Neural cell (in vitro differentiated cells): Measurements from ENCODE around the gene CCDC77. TPM values are rescaled to one million over a fixed set of nuclear protein-coding genes. Genes with fewer than 3 reads are reported as not detected.

Experiments used
- H2AFZ ChIP-seq: fragments of 200-600, 300-800 bp; sonication (generic), shearing (Covaris generic); 2 replicates; pipeline ENCODE4 v1.6.0; 2014; ENCODE audit warnings: low read depth, mild to moderate bottlenecking, antibody characterized with exemption, low read length, moderate library complexity
- H3F3A ChIP-seq: fragments of 200-600 bp; shearing (Covaris generic); 2 replicates; pipeline ENCODE4 v1.6.1; 2016; ENCODE audit warnings: mild to moderate bottlenecking, moderate library complexity, mixed read lengths, antibody characterized with exemption, low read length; ENCODE audit not compliant: insufficient read depth, poor library complexity, severe bottlenecking
- H3K27ac ChIP-seq: fragments of 200-600, 300-800 bp; sonication (generic), shearing (Covaris generic); 2 replicates; pipeline ENCODE4 v1.5.1; 2014; ENCODE audit warnings: mild to moderate bottlenecking, low read length, moderate library complexity
- H3K27me3 ChIP-seq: fragments of 300-800, 200-600 bp; sonication (generic), shearing (Covaris generic); 2 replicates; pipeline ENCODE4 v1.6.0; 2014; ENCODE audit warnings: mild to moderate bottlenecking, low read depth, low read length, moderate library complexity; ENCODE audit not compliant: insufficient read depth
- H3K36me3 ChIP-seq: fragments of 300-800, 200-600 bp; sonication (generic), shearing (Covaris generic); 2 replicates; pipeline ENCODE4 v1.5.1; 2014; ENCODE audit warnings: mild to moderate bottlenecking, antibody characterized with exemption, low read length, moderate library complexity; ENCODE audit not compliant: insufficient read depth
- H3K4me2 ChIP-seq: fragments of 300-800, 200-600 bp; sonication (generic), shearing (Covaris generic); 2 replicates; pipeline ENCODE4 v1.6.0; 2014; ENCODE audit warnings: mild to moderate bottlenecking, low read length
- H3K4me3 ChIP-seq: fragments of 300-800, 200-600 bp; sonication (generic), shearing (Covaris generic); 2 replicates; pipeline ENCODE4 v1.5.1; 2014; ENCODE audit warnings: mild to moderate bottlenecking, low read length, moderate library complexity
- H3K79me2 ChIP-seq: fragments of 200-600 bp; shearing (Covaris generic); replicated peaks from 2 replicates; pipeline ENCODE4 v1.6.0; 2014; ENCODE audit warnings: mild to moderate bottlenecking, low read length, moderate library complexity; ENCODE audit not compliant: insufficient read depth
- H3K9ac ChIP-seq: fragments of 300-800, 200-600 bp; sonication (generic), shearing (Covaris generic); 2 replicates; pipeline ENCODE4 v1.6.1; 2016; ENCODE audit warnings: mild to moderate bottlenecking, low read length, mixed read lengths
- H3K9me2 ChIP-seq: fragments of 200-600 bp; shearing (Covaris generic); 2 replicates; pipeline ENCODE4 v1.6.1; 2016; ENCODE audit warnings: mild to moderate bottlenecking, low read length, mixed read lengths; ENCODE audit not compliant: insufficient read depth
- H3K9me3 ChIP-seq: fragments of 200-600, 300-800 bp; sonication (generic), shearing (Covaris generic); 2 replicates; pipeline ENCODE4 v1.6.1; 2016; ENCODE audit warnings: mild to moderate bottlenecking, mixed run types, low read length, moderate library complexity, mixed read lengths
- H4K20me1 ChIP-seq: fragments of 200-600 bp; shearing (Covaris generic); 2 replicates; pipeline ENCODE4 v1.6.1; 2016; ENCODE audit warnings: mild to moderate bottlenecking, mixed run types; ENCODE audit not compliant: insufficient read depth
- EP300 ChIP-seq: fragments of 450-650 bp; conservative IDR thresholded peaks from 2 replicates; pipeline ENCODE4 v1.6.1; 2014; ENCODE audit warnings: antibody characterized with exemption, mild to moderate bottlenecking, moderate library complexity; ENCODE audit not compliant: poor library complexity, severe bottlenecking
- EZH2 ChIP-seq: fragments of 200-600, 300-800 bp; shearing (Covaris generic), sonication (generic); IDR thresholded peaks from 2 replicates; pipeline ENCODE4 v1.6.1; 2014; ENCODE audit warnings: antibody characterized with exemption, low read length, borderline replicate concordance, mild to moderate bottlenecking; ENCODE audit not compliant: insufficient read depth, poor library complexity, severe bottlenecking
- MXI1 ChIP-seq: fragments of 450-650 bp; conservative IDR thresholded peaks from 2 replicates; pipeline ENCODE4 v1.6.1; 2014; ENCODE audit warnings: antibody characterized with exemption, mild to moderate bottlenecking; ENCODE audit not compliant: poor library complexity, severe bottlenecking
- POLR2AphosphoS5 ChIP-seq: IDR thresholded peaks from 2 replicates; pipeline ENCODE4 v1.6.1; 2012
- RAD21 ChIP-seq: fragments of 450-650 bp; conservative IDR thresholded peaks from 2 replicates; pipeline ENCODE4 v1.6.1; 2014; ENCODE audit warnings: antibody characterized with exemption, mild to moderate bottlenecking, moderate library complexity
- SMC3 ChIP-seq: fragments of 450-650 bp; conservative IDR thresholded peaks from 2 replicates; pipeline ENCODE4 v1.6.1; 2014; ENCODE audit warnings: antibody characterized with exemption, mild to moderate bottlenecking, moderate library complexity; ENCODE audit not compliant: poor library complexity
- TAF1 ChIP-seq: IDR thresholded peaks from 2 replicates; pipeline ENCODE4 v1.6.1; 2012; ENCODE audit warnings: low read depth
- polyA plus RNA-seq: library from polyadenylated mRNA; depleted of rRNA; stranded (reverse); fragments of >200 nt; gene quantifications from 2 replicates; pipeline ENCODE4 v1.2.3, GENCODE V29; 2014
- TF ChIP-seq, protein P1 (sequence below): fragments of 450-650 bp; IDR thresholded peaks from 2 replicates; pipeline ENCODE4 v1.5.1; 2014; ENCODE audit warnings: antibody characterized with exemption, mild to moderate bottlenecking, moderate library complexity; ENCODE audit not compliant: poor library complexity, severe bottlenecking

Gene CCDC77
- polyA plus RNA-seq, 1 donor from 2014 or later = 42.9 TPM

DNA sequence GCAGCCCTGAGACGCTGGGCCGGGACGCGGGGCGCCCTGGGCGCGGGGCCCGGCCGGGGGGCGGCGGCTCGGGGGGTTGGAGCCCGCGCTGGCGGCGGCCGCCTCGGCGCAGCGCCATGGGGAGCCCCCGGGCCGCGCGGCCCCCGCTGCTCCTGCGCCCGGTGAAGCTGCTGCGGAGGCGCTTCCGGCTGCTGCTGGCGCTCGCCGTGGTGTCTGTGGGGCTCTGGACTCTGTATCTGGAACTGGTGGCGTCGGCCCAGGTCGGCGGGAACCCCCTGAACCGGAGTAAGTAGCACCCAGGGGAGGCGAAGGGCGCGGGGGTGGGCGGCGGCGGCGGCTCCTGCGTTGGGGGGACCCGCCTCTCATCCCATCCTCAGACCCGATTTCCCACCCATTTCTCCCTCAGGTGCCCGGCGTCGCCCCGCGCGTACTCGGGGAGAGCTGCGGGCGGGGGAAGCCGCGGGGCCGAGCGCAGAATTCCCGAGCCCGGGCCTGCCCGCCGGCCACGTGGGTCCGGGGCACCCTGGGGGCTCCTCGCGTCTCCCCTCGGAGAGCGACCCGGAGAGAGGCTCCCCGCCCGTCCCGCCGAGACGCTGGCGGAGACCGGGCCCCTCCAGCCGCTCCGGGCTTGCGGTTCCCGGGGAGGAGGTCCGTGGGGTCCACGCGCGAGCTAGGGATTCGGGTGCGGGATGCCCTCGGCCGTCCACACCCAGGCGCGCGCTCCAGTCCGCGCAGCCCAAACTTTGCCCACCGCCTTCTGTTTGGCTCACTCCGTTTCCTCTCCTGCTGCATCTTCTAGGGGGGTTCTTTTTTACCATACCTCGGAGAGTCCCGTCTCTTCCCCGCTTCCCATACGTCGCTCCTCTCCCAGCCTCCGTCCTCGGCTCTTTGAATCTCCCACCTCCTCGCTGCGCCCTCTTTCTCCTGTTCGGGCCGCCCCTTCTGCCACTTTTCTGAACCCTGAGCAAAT lies 59.1 kb downstream of the CCDC77 start:
- Histone ChIP-seq H3F3A (no peaks in the 10 kb centered on the region), H3K9me2 (no peaks in the 10 kb centered on the region), H3K4me3 (peak overlapping the region; percentile 76), H3K4me2 (peak overlapping the region; percentile 39), H3K9me3 (no peaks in the 10 kb centered on the region), H3K9ac (peak overlapping the region; percentile 55), H3K36me3 (no peaks in the 10 kb centered on the region), H2AFZ (no peak overlapping the region), H4K20me1 (no peaks in the 10 kb centered on the region), H3K27ac (no peak overlapping the region), H3K27me3 (peaks cover 25% of the 10 kb centered on the region), H3K79me2 (no peaks in the 10 kb centered on the region)
- TF ChIP-seq, protein P1, sequence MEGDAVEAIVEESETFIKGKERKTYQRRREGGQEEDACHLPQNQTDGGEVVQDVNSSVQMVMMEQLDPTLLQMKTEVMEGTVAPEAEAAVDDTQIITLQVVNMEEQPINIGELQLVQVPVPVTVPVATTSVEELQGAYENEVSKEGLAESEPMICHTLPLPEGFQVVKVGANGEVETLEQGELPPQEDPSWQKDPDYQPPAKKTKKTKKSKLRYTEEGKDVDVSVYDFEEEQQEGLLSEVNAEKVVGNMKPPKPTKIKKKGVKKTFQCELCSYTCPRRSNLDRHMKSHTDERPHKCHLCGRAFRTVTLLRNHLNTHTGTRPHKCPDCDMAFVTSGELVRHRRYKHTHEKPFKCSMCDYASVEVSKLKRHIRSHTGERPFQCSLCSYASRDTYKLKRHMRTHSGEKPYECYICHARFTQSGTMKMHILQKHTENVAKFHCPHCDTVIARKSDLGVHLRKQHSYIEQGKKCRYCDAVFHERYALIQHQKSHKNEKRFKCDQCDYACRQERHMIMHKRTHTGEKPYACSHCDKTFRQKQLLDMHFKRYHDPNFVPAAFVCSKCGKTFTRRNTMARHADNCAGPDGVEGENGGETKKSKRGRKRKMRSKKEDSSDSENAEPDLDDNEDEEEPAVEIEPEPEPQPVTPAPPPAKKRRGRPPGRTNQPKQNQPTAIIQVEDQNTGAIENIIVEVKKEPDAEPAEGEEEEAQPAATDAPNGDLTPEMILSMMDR = no peak
- TF ChIP-seq MXI1 = peak; percentile 50

DNA sequence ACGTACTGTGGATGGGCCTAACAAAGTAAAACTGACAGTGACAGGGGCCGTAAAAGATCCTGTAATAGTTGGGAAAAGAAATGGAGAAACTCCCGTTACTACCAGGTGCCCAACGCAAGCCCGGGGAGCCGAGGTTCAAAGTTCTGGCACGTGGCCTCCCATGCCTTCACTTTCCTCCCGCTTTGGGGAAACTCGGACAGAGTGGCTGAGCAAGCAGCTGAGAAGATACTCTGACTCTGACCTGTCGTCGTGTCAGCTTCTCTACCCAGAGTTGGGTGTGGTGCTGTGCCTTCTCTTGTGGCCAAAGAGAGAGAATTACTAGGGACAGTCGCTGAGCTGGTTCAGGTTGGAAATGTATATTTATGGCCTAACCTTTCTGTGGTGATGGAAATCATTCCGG lies 60.0 kb downstream of the CCDC77 start:
- H3K4me2 ChIP-seq = no peak overlapping the region
- H3K36me3 ChIP-seq = no peaks in the 10 kb centered on the region
- peak overlapping the region; percentile 76 for H3K4me3 ChIP-seq

More for the DNA sequence above, 60.0 kb downstream of the CCDC77 start:
- no peak for TF ChIP-seq POLR2AphosphoS5
- no peak for TF ChIP-seq TAF1
- TF ChIP-seq RAD21 = no peak
- TF ChIP-seq EP300 = no peak
- no peak for TF ChIP-seq EZH2
- TF ChIP-seq, protein P1 = no peak
- TF ChIP-seq SMC3 = no peak
- TF ChIP-seq MXI1 = no peak
- Histone ChIP-seq H3F3A (no peaks in the 10 kb centered on the region), H4K20me1 (no peaks in the 10 kb centered on the region), H2AFZ (no peak overlapping the region), H3K79me2 (no peaks in the 10 kb centered on the region), H3K9ac (no peak overlapping the region), H3K27me3 (peaks cover 25% of the 10 kb centered on the region), H3K9me3 (no peaks in the 10 kb centered on the region), H3K27ac (no peak overlapping the region), H3K9me2 (no peaks in the 10 kb centered on the region)
